NCI-H1092 treated with DMSO at 0.1 percent for 48 hours (cell line): ENCODE results near the gene NAT16.
"Not testable (repeated sequence)": the region's sequence is repeated elsewhere in the genome, so short reads cannot be mapped to it uniquely, and the experiment has no call there.

Source experiments
- DNase-seq: peaks from one replicate; lab custom pipeline; 2025; lab: John Stamatoyannopoulos, UW

Gene NAT16

GRCh38 chr7:101125989-101126650 is 54.0 kb downstream of the NAT16 start:
- DNase-seq: peak; percentile 18

- no peak for DNase-seq
Measured at GRCh38 chr7:101124376-101125056, 55.6 kb downstream of the NAT16 start.

- DNase-seq: no peak
Measured at GRCh38 chr7:101123703-101124068, 56.4 kb downstream of the NAT16 start.

GRCh38 chr7:101122933-101123702 is 57.0 kb downstream of the NAT16 start:
- no peak for DNase-seq

- DNase-seq: no peak
Measured at GRCh38 chr7:101121991-101122932, 57.8 kb downstream of the NAT16 start.

- DNase-seq: not testable (repeated sequence)
Measured at GRCh38 chr7:101121631-101121990, 58.5 kb downstream of the NAT16 start.
